GM23248 (cell line): ENCODE measurements around the gene MRPL36. TPM values are rescaled to one million over a fixed set of nuclear protein-coding genes. Genes with fewer than 3 reads are reported as not detected.

Experiments
- DNase-seq: peaks from one replicate; pipeline ENCODE4 v3.0.0-alpha.2; 2015
- H2AFZ ChIP-seq: fragments of 200-600 bp; sonication (generic); 2 replicates; pipeline ENCODE4 v1.6.1; 2016; ENCODE audit warnings: antibody characterized with exemption
- H3F3A ChIP-seq: fragments of 200-600 bp; sonication (generic); 2 replicates; pipeline ENCODE4 v1.6.1; 2016; ENCODE audit warnings: mild to moderate bottlenecking, antibody characterized with exemption, mixed run types; ENCODE audit not compliant: insufficient read depth
- H3K27ac ChIP-seq: fragments of 200-600 bp; sonication (generic); 2 replicates; pipeline ENCODE4 v1.5.1; 2016; ENCODE audit warnings: mild to moderate bottlenecking
- H3K27me3 ChIP-seq: fragments of 200-600 bp; sonication (generic); replicated peaks from 2 replicates; pipeline ENCODE4 v1.6.1; 2016; ENCODE audit warnings: mild to moderate bottlenecking; ENCODE audit not compliant: insufficient read depth
- H3K36me3 ChIP-seq: fragments of 200-600 bp; sonication (generic); 2 replicates; pipeline ENCODE4 v1.6.1; 2016; ENCODE audit warnings: low read depth, mild to moderate bottlenecking
- H3K4me1 ChIP-seq: fragments of 200-600 bp; sonication (generic); 2 replicates; pipeline ENCODE4 v1.6.1; 2016; ENCODE audit warnings: mild to moderate bottlenecking; ENCODE audit not compliant: insufficient read depth
- H3K4me2 ChIP-seq: fragments of 200-600 bp; sonication (generic); one replicate; pipeline ENCODE4 v1.6.1; 2016; ENCODE audit warnings: mild to moderate bottlenecking; ENCODE audit not compliant: unreplicated experiment
- H3K4me3 ChIP-seq: fragments of 200-600 bp; sonication (generic); 2 replicates; pipeline ENCODE4 v1.5.1; 2016; ENCODE audit warnings: mild to moderate bottlenecking
- H3K79me2 ChIP-seq: fragments of 200-600 bp; sonication (generic); 2 replicates; pipeline ENCODE4 v1.6.1; 2016; ENCODE audit warnings: mild to moderate bottlenecking; ENCODE audit not compliant: insufficient read depth
- H3K9ac ChIP-seq: fragments of 200-600 bp; sonication (generic); 2 replicates; pipeline ENCODE4 v1.6.1; 2016; ENCODE audit warnings: mild to moderate bottlenecking
- H3K9me2 ChIP-seq: fragments of 200-600 bp; sonication (generic); 2 replicates; pipeline ENCODE4 v1.6.1; 2016; ENCODE audit warnings: mixed run types, mild to moderate bottlenecking, moderate library complexity; ENCODE audit not compliant: insufficient read depth
- H3K9me3 ChIP-seq: fragments of 200-600 bp; sonication (generic); one replicate; pipeline ENCODE4 v1.6.1; 2017; ENCODE audit warnings: low read depth
- H4K20me1 ChIP-seq: fragments of 200-600 bp; sonication (generic); 2 replicates; pipeline ENCODE4 v1.6.0; 2016; ENCODE audit not compliant: insufficient read depth
- EZH2 ChIP-seq: fragments of 200-600 bp; sonication (generic); IDR thresholded peaks from 2 replicates; pipeline ENCODE4 v1.6.1; 2018; ENCODE audit warnings: antibody characterized with exemption, mild to moderate bottlenecking; ENCODE audit not compliant: insufficient read depth, poor library complexity, severe bottlenecking
- EZH2phosphoT487 ChIP-seq: fragments of 200-600 bp; sonication (generic); IDR thresholded peaks from 2 replicates; pipeline ENCODE4 v1.6.1; 2018; ENCODE audit warnings: antibody characterized with exemption, moderate library complexity, mild to moderate bottlenecking, low read depth; ENCODE audit not compliant: insufficient read depth
- WGBS, 2 experiments: methylation state at CpG; one replicate each; pipeline ENCODE4 v1.1.6; 2015 to 2017; ENCODE audit warnings: low lambda C conversion rate in 2 of 2, low coverage in 1 of 2; ENCODE audit errors: missing lambda C conversion rate in 2 of 2; 5-methylcytosine and 5-hydroxymethylcytosine counted together
- in situ Hi-C: fragments of 300-500 bp; cut with MboI; formaldehyde crosslinking; loops from 2 replicates; pipeline ENCODE4 v1.15.0; 2020
- polyA plus RNA-seq: library from polyadenylated mRNA; unstranded; fragments of >200 nt; fragmentation: Nextera tagmentation; extraction: Ambion mirVana; gene quantifications from 2 replicates; pipeline ENCODE4 v1.2.1, GENCODE V29; 2016
- total RNA-seq: library from RNA; depleted of rRNA; stranded (reverse); fragments of >200 nt; shearing (Covaris generic); gene quantifications from 2 replicates; pipeline ENCODE4 v1.2.3, GENCODE V29; 2014

The MRPL36 gene
- total and polyA plus RNA-seq, 2 experiments from 2014 or later = 30.9 to 140 TPM

- no peak for TF ChIP-seq EZH2
- no peak for TF ChIP-seq EZH2phosphoT487
- H3K79me2 ChIP-seq = peaks cover 26% of the 10 kb centered on the region
- H4K20me1 ChIP-seq = no peaks in the 10 kb centered on the region; the same call in 1 of the 2 replicates
- no peak overlapping the region for H3K27ac ChIP-seq
- H3K36me3 ChIP-seq = peaks cover 27% of the 10 kb centered on the region
- DNase-seq = no peak
- H3K9me3 ChIP-seq = no peaks in the 10 kb centered on the region
- no peak overlapping the region for H3K4me3 ChIP-seq
- no peak overlapping the region for H2AFZ ChIP-seq
- no peaks in the 10 kb centered on the region for H3F3A ChIP-seq
- H3K27me3 ChIP-seq = no peaks in the 10 kb centered on the region
- H3K9me2 ChIP-seq = no peaks in the 10 kb centered on the region
- 93 to 96% methylated on average over 17 of the region's 17 CpGs for WGBS, 2 experiments
- in situ Hi-C loops = no loop called here
- no peak overlapping the region for H3K9ac ChIP-seq
- no peaks in the 10 kb centered on the region for H3K4me1 ChIP-seq
- H3K4me2 ChIP-seq = no peak overlapping the region
Measured at GRCh38 chr5:1815881-1816292, 16.2 kb upstream of the MRPL36 start.

DNA sequence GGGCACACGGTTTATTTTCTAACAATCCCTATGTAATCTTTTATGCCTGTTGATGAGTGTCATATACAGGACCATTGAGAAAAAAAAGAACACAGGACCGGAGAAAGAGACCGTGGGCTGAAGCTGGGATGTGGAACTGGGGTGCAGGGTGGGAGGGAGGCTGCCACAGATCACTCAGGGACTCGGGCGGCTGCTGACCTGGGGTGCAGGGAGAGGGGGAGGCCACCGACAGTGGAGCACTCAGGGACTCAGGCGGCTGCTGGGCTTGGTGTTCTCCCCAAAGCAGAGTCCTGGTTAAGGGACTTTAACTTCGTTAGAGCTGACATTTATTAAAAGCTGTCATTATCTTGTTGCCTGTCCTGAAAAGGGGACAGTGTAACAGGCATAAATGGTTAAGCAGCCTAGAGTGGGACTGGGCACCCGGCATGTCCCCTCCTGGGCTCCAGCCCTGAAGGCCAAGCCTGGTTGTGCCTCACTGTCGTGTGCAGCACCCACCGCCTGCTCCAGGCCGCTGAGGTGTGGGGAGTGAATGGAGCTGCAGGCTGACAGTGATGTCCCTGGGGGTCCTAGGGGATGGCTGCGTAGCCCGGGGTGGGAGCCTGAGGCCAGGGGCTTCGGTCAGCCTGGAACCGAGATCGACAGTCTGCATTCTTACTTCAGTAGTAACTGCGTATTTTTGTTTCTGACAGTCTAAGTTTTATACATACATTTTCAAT, 15.6 kb upstream of the MRPL36 start:
- no peaks in the 10 kb centered on the region for H3K9me2 ChIP-seq
- peaks cover 30% of the 10 kb centered on the region for H3K36me3 ChIP-seq
- in situ Hi-C loops = no loop called here

DNA sequence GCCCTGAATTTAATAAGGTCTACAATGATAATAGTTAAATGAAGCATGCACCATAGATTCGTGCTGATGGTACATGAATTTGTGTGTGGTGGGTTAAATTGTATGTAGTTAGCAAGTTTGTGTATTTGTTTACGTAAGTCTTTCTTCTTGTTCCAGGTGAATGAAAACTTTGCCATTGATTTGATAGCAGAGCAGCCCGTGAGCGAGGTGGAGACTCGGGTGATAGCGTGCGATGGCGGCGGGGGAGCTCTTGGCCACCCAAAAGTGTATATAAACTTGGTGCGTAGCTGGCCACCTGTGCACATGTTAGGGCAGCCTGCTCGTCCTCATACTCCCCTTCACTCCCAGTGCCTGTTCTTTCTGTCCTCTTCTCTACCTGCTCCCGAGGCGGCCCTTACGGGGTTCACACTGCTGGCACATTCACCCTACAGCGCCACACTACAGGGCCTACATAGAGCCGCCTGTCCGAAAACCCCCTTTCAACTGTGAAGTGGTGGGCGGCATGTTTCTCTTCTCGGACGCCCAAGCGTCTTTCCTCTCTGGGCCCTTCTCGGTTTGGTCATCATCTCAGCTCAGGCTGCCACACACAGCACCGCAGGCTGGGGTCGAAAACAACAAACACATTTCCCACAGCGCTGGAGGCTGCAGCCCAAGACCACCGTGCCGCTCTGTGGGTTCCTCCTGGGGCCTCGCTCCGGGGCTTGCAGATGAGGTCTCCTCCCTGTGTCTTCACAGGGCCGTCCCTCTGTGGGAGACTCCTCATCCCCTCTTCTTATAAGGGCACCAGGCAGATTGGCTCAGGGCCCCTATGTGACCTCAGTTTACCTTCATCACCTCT, 14.8 kb upstream of the MRPL36 start:
- in situ Hi-C loops = no loop called here
- no peaks in the 10 kb centered on the region for H3F3A ChIP-seq
- H2AFZ ChIP-seq = no peak overlapping the region
- H3K4me2 ChIP-seq = no peak overlapping the region
- no peak overlapping the region for H3K4me3 ChIP-seq
- H3K36me3 ChIP-seq = peaks cover 30% of the 10 kb centered on the region
- H3K9ac ChIP-seq = no peak overlapping the region
- no peaks in the 10 kb centered on the region for H3K9me2 ChIP-seq
- WGBS, 2 experiments = 94% methylated on average over 30 of the region's 30 CpGs
- H3K79me2 ChIP-seq = peaks cover 38% of the 10 kb centered on the region
- no peak for DNase-seq
- no peak for TF ChIP-seq EZH2
- no peak for TF ChIP-seq EZH2phosphoT487
- no peaks in the 10 kb centered on the region for H3K27me3 ChIP-seq
- H4K20me1 ChIP-seq = no peaks in the 10 kb centered on the region; the same call in 1 of the 2 replicates
- no peak overlapping the region for H3K27ac ChIP-seq
- H3K4me1 ChIP-seq = no peaks in the 10 kb centered on the region
- H3K9me3 ChIP-seq = no peaks in the 10 kb centered on the region

More for the DNA sequence above, 15.6 kb upstream of the MRPL36 start:
- Histone ChIP-seq H3K9ac (no peak overlapping the region), H3K9me3 (no peaks in the 10 kb centered on the region), H2AFZ (no peak overlapping the region), H3K4me2 (no peak overlapping the region), H3K4me1 (no peaks in the 10 kb centered on the region), H3K79me2 (peaks cover 32% of the 10 kb centered on the region), H3K27ac (no peak overlapping the region), H3F3A (no peaks in the 10 kb centered on the region), H3K27me3 (no peaks in the 10 kb centered on the region), H4K20me1 (no peaks in the 10 kb centered on the region; the same call in 1 of the 2 replicates), H3K4me3 (no peak overlapping the region)
- DNase-seq = no peak
- TF ChIP-seq EZH2 (no peak), EZH2phosphoT487 (no peak)
- 97 to 98% methylated on average over 18 of the region's 18 CpGs for WGBS, 2 experiments

DNA sequence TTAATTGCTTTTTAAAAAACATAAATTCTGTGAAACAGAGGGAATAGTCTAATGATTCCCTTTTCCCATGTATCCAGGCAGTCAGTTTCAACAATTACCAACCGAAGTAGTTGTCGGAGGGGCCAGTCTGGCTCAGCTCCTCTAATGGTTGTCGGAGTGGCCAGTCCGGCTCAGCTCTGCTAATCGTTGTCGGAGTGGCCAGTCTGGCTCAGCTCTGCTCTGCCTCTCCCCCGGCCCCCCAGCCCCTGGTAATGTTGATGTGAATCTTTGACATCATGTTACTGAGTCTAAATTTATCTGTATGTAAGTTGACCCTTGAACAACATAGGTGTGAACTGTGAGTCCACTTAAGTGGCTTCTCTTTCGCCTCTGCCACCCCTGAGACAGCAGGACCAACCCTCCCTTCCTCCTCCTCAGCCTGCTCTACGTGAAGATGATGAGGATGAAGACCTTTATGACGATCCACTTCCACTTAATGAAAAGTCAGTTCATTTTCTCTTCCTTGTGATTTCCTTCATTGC, 11.0 kb upstream of the MRPL36 start:
- peaks cover 76% of the 10 kb centered on the region for H3K79me2 ChIP-seq
- in situ Hi-C loops = no loop called here

More for the DNA sequence above, 11.0 kb upstream of the MRPL36 start:
- H3K9me3 ChIP-seq = no peaks in the 10 kb centered on the region
- H4K20me1 ChIP-seq = no peaks in the 10 kb centered on the region
- WGBS, 2 experiments = 94 to 98% methylated on average over 10 of the region's 10 CpGs
- no peaks in the 10 kb centered on the region for H3F3A ChIP-seq
- H2AFZ ChIP-seq = no peak overlapping the region
- H3K27ac ChIP-seq = no peak overlapping the region
- TF ChIP-seq EZH2phosphoT487 (no peak), EZH2 (no peak)
- no peak overlapping the region for H3K4me3 ChIP-seq
- no peak overlapping the region for H3K4me2 ChIP-seq
- H3K9ac ChIP-seq = no peak overlapping the region
- no peaks in the 10 kb centered on the region for H3K4me1 ChIP-seq
- H3K27me3 ChIP-seq = no peaks in the 10 kb centered on the region
- no peaks in the 10 kb centered on the region for H3K9me2 ChIP-seq
- no peak for DNase-seq
- peaks cover 17% of the 10 kb centered on the region for H3K36me3 ChIP-seq
